ENCODE data around the gene GNAO1.

The GNAO1 gene

DNA sequence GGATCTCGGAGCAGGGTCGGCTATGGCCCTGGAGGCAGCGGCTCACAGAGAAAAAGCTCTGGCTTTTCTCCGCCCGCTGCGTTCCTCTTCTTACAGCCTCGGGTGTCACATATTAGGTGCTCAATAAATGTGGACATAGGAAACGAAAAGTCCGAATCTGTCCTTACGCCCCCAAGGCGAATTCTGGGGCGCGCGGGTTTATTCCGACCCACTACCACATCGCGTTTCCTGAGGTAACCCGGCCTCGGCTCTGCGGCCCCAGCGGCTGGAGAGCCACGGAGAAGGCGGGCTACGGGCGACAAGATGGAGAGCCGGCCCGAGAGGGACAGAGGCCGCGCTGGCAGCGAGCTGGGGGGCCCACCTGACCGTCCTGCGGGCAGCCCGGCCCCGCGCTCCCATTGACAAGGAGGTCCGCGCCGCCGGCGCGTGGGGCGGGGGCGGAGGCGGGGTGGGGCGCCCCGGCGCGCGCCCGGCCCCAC, 573 bp upstream of the GNAO1 start:
- peaks cover 0 to 50% (median 41%) of the 10 kb centered on the region in 4 donors for H3K4me1 ChIP-seq
- no peaks in the 10 kb centered on the region for H3K27me3 ChIP-seq
- peak overlapping the region; percentile 86 to 94 for H3K27ac ChIP-seq
- H3K9me3 ChIP-seq = no peaks in the 10 kb centered on the region
- peak in 1 of 2 donors; percentile 40 for DNase-seq
- peak overlapping the region; percentile 85 to 86 for H3K4me3 ChIP-seq
- intact Hi-C loops (cut with DNase I; ENCODE audit: low total_unique reads) = no loop called here
- TF ChIP-seq, protein P1, sequence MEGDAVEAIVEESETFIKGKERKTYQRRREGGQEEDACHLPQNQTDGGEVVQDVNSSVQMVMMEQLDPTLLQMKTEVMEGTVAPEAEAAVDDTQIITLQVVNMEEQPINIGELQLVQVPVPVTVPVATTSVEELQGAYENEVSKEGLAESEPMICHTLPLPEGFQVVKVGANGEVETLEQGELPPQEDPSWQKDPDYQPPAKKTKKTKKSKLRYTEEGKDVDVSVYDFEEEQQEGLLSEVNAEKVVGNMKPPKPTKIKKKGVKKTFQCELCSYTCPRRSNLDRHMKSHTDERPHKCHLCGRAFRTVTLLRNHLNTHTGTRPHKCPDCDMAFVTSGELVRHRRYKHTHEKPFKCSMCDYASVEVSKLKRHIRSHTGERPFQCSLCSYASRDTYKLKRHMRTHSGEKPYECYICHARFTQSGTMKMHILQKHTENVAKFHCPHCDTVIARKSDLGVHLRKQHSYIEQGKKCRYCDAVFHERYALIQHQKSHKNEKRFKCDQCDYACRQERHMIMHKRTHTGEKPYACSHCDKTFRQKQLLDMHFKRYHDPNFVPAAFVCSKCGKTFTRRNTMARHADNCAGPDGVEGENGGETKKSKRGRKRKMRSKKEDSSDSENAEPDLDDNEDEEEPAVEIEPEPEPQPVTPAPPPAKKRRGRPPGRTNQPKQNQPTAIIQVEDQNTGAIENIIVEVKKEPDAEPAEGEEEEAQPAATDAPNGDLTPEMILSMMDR (IDR thresholded peaks at IDR 0.05) = no peak
- no peaks in the 10 kb centered on the region for H3K36me3 ChIP-seq

DNA sequence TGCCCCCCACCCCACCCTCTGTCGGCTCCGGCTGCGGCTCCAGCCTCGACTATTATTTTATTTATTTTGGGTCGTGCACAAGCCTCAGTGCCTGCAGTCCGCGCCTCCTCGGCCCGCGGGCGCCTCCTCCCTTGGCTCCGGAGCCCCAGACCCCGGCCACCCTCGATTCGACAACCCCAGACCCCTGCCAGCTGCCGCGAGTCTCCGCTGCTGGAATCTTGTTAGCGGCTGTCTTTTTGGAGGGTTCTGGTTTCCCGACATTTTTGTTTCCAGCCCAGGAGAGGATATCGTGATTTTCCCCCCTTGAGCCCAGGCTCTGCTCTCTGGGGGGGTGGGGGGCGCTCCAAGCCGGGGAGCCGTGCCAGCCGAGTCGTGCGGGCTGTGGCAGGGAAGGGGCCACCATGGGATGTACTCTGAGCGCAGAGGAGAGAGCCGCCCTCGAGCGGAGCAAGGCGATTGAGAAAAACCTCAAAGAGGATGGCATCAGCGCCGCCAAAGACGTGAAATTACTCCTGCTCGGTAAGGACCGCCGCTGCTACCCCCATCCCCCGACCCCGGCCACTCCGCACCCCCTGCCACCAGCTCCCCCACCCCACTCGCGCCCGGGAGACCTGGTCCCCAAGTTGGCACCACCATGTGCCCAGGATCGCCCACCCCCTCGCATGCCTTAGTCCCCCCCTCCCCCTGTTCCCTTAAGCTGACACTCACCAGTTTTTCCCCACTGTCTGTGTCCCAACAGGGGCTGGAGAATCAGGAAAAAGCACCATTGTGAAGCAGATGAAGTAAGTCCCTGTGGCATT, 746 bp downstream of the GNAO1 start:
- no peak for DNase-seq
- intact Hi-C loops (cut with DNase I; ENCODE audit: low total_unique reads) = no loop called here
- Histone ChIP-seq H3K27ac (peak overlapping the region; percentile 80 to 89), H3K4me1 (peaks cover 0 to 50% (median 41%) of the 10 kb centered on the region in 4 donors), H3K9me3 (no peaks in the 10 kb centered on the region), H3K4me3 (peak overlapping the region; percentile 85 to 86), H3K27me3 (no peaks in the 10 kb centered on the region), H3K36me3 (no peaks in the 10 kb centered on the region)
- TF ChIP-seq, protein P1 (IDR thresholded peaks at IDR 0.05) = no peak

DNA sequence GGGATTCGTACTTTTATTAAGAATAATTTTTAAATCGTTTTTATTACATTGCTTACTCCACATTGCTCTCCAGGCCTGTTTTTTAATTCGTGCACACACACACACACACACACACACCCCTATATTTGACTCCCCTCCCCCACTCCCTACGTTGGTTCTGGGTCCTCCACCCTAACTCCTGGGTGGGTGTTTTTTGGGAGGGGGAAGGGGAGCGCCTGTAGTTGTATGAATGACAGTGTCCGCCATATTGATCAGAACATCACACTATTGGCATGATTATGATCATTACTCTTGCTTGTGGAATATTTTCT, 1.3 kb downstream of the GNAO1 start:
- TF ChIP-seq, protein P1 (IDR thresholded peaks at IDR 0.05) = no peak
- no peaks in the 10 kb centered on the region for H3K27me3 ChIP-seq
- H3K4me1 ChIP-seq = peaks cover 0 to 50% (median 41%) of the 10 kb centered on the region in 4 donors
- no peak overlapping the region for H3K27ac ChIP-seq
- H3K4me3 ChIP-seq = peak overlapping the region; percentile 85 to 86
- H3K36me3 ChIP-seq = no peaks in the 10 kb centered on the region
- no peaks in the 10 kb centered on the region for H3K9me3 ChIP-seq
- no peak for DNase-seq
- intact Hi-C loops (cut with DNase I; ENCODE audit: low total_unique reads) = no loop called here

DNA sequence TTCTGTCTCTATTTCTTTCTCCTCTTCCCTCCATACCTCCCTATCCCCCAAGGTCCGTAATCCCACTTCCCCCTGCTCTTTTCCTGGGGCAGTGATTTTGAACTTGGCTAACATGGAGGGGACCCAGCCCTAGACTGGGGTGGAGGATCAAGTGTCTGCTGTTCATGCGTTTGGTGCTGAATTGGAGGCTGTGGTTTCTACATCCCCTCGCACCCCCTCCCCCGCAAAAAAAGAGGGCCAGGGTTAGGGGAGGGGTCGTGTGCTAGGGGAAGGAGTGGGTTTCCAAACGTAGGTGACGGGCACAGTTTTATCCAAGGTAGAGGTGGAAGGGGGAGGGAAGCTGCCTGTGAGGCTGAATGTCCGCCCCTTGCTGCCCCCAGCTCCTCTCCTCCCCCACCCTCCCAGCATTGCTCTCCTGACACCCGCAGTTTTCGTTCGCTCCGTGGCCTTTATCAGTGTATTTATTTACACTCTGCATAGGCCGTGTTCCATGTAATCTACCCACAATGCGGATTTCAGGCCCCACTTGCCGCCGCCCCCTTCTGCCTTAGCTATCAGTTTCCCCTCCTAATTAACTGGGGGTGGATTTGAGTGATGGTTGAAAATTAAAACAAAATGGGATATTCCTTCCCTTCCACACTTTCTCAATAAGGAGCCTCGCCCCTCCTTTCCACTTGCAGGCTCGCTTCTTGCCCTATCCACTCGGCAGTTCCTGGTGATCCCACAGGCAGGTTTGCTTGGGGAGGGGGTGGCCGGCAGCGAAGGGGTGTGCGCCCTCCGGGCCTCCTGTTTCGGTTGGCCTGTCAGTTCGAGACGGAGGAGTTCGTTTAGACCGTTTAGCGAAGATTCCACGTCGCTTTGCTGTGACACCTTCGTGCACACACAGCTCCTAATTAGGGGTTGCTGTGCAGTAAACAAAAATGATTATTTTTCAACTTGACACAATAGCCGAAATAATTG, 2.0 kb downstream of the GNAO1 start:
- no peak for DNase-seq
- TF ChIP-seq, protein P1 (IDR thresholded peaks at IDR 0.05) = no peak
- peaks cover 0 to 50% (median 41%) of the 10 kb centered on the region in 4 donors for H3K4me1 ChIP-seq
- no peaks in the 10 kb centered on the region for H3K27me3 ChIP-seq
- intact Hi-C loops (cut with DNase I; ENCODE audit: low total_unique reads) = no loop called here
- peak overlapping the region; percentile 85 to 86 for H3K4me3 ChIP-seq
- no peaks in the 10 kb centered on the region for H3K36me3 ChIP-seq
- no peak overlapping the region for H3K27ac ChIP-seq
- H3K9me3 ChIP-seq = no peaks in the 10 kb centered on the region

DNA sequence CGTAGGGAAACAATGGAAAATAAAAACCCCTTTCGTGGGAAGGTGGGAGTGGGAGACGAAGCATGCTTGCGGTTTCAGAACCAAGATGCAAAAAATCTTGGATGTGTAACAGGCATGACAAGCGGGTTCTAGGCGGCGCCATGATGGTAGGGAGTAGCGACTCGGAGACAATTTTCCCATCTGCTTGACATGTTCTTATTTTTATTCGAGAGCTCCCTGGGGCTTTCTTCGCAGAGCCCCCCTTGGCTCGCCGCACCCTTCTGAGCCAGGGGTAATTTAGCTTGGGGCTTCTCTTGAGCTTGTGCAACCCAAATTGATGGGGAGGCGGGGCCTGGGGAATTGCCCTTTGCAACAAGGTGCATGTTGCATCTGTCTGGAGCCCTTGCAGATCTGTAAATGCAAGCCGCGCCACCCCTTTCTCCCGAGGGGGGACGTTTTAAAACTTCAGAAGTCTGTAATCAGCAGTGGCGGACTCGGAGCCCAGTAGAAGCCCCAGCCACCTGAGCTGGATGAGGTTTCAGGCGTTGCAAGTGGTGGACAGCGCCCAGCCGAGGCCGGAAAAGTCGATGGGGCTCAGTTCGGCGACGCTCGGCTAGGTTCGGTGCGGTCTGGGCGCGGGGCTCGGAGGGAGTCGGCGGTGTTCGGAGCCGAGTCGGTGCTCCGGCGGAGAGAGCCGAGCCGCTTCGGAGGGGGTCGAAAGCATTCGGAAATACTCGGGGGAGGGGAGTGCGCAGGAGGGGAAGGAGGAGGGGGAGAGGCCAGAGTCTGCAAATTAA, 2.9 kb downstream of the GNAO1 start:
- TF ChIP-seq, protein P1 (IDR thresholded peaks at IDR 0.05) = no peak
- H3K4me3 ChIP-seq = peak overlapping the region; percentile 34 to 85
- peak; percentile 73 to 86 for DNase-seq
- intact Hi-C loops (cut with DNase I; ENCODE audit: low total_unique reads) = no loop called here
- H3K9me3 ChIP-seq = no peaks in the 10 kb centered on the region
- H3K36me3 ChIP-seq = no peaks in the 10 kb centered on the region
- no peaks in the 10 kb centered on the region for H3K27me3 ChIP-seq
- H3K27ac ChIP-seq = no peak overlapping the region
- H3K4me1 ChIP-seq = peaks cover 0 to 50% (median 41%) of the 10 kb centered on the region in 4 donors
